SK-N-SH (cell line): ENCODE results near the gene CYTL1. TPM values are rescaled to one million over a fixed set of nuclear protein-coding genes. Genes with fewer than 3 reads are reported as not detected.

ENCODE experiments used
- CTCF ChIA-PET: fragments of 300-600, 350-600 bp; formaldehyde crosslinking; extraction: SDS; loops from one replicate; lab custom pipeline; 2021; lab: Yijun Ruan, JAX
- POLR2A ChIA-PET: fragments of 350-600 bp; sonication (Branson Sonifier 250); formaldehyde crosslinking; extraction: SDS; loops from one replicate; lab custom pipeline; 2020; ENCODE audit warnings: antibody characterized with exemption, inconsistent platforms; lab: Yijun Ruan, JAX
- DNase-seq: peaks from one replicate; pipeline ENCODE4 v3.0.0; 2012
- H2AFZ ChIP-seq: fragments of 200-600 bp; sonication (generic); 2 replicates; pipeline ENCODE4 v1.8.1; 2016; ENCODE audit warnings: antibody characterized with exemption, mild to moderate bottlenecking, low read depth
- H3F3A ChIP-seq: fragments of 200-600 bp; sonication (generic); replicated peaks from 2 replicates; pipeline ENCODE3; 2016; ENCODE audit warnings: antibody characterized with exemption, mild to moderate bottlenecking; ENCODE audit not compliant: insufficient read depth
- H3K27ac ChIP-seq, 2 experiments: fragments of 200-500 bp in 1 of 2; fragments of 200-600 bp in 1 of 2; sonication (Bioruptor generic) in 1 of 2; sonication (generic), shearing (Covaris generic) in 1 of 2; 2 replicates each; pipeline versions ENCODE4 v1.5.1 to v1.6.1; 2014 to 2016; ENCODE audit warnings: low read depth in 2 of 2, inconsistent platforms in 1 of 2, low read length in 1 of 2, mild to moderate bottlenecking in 1 of 2, mixed read lengths in 1 of 2
- H3K27me3 ChIP-seq: fragments of 200-600 bp; sonication (generic), shearing (Covaris generic); 2 replicates; pipeline ENCODE4 v1.6.1; 2016; ENCODE audit warnings: mixed run types; ENCODE audit not compliant: insufficient read depth
- H3K36me3 ChIP-seq, 2 experiments: fragments of 200-500 bp in 1 of 2; fragments of 200-600 bp in 1 of 2; sonication (Bioruptor generic) in 1 of 2; sonication (generic) in 1 of 2; replicated peaks in 1 of 2; 2 replicates each; pipeline versions ENCODE3 to v1.5.1; 2014 to 2016; ENCODE audit warnings: low read length in 1 of 2, mild to moderate bottlenecking in 1 of 2; ENCODE audit not compliant: insufficient read depth in 2 of 2, control insufficient read depth in 1 of 2
- H3K4me1 ChIP-seq, 2 experiments: fragments of 200-500 bp in 1 of 2; fragments of 200-600 bp in 1 of 2; sonication (Bioruptor generic) in 1 of 2; sonication (generic), shearing (Covaris generic) in 1 of 2; 2 replicates each; pipeline versions ENCODE4 v1.5.1 to v1.6.1; 2014 to 2016; ENCODE audit warnings: low read depth in 1 of 2, low read length in 1 of 2, mixed run types in 1 of 2; ENCODE audit not compliant: insufficient read depth in 2 of 2, control insufficient read depth in 1 of 2
- H3K4me2 ChIP-seq: fragments of 200-600 bp; sonication (generic), shearing (Covaris generic); 2 replicates; pipeline ENCODE4 v1.6.1; 2017; ENCODE audit warnings: mixed run types
- H3K4me3 ChIP-seq, 2 experiments: fragments of 200-500 bp in 1 of 2; fragments of 200-600 bp in 1 of 2; sonication (Bioruptor generic) in 1 of 2; sonication (generic), shearing (Covaris generic) in 1 of 2; 2 replicates each; pipeline versions ENCODE4 v1.5.1 to v1.8.1; 2014 to 2016; ENCODE audit warnings: low read depth in 2 of 2, inconsistent platforms in 1 of 2, low read length in 1 of 2, mild to moderate bottlenecking in 1 of 2, mixed read lengths in 1 of 2, moderate library complexity in 1 of 2
- H3K79me2 ChIP-seq: fragments of 200-600 bp; sonication (generic); 2 replicates; pipeline ENCODE4 v1.8.1; 2017; ENCODE audit warnings: mild to moderate bottlenecking; ENCODE audit not compliant: insufficient read depth
- H3K9ac ChIP-seq: fragments of 200-600 bp; sonication (generic); 2 replicates; pipeline ENCODE4 v1.6.1; 2017; ENCODE audit warnings: mixed run types
- H3K9me2 ChIP-seq: fragments of 200-600 bp; sonication (generic); 2 replicates; pipeline ENCODE4 v1.6.1; 2017; ENCODE audit warnings: mixed run types
- H3K9me3 ChIP-seq: fragments of 200-600 bp; sonication (generic); 2 replicates; pipeline ENCODE4 v1.6.1; 2017; ENCODE audit warnings: mixed run types, mild to moderate bottlenecking, moderate library complexity
- H4K20me1 ChIP-seq: fragments of 200-600 bp; sonication (generic); 2 replicates; pipeline ENCODE4 v1.6.1; 2017; ENCODE audit warnings: mild to moderate bottlenecking, mixed run types; ENCODE audit not compliant: insufficient read depth
- CHD2 ChIP-seq: fragments of 150-350 bp; IDR thresholded peaks from 2 replicates; pipeline ENCODE4 v1.6.1; 2018; ENCODE audit warnings: low read length; ENCODE audit not compliant: partially characterized antibody
- CTCF ChIP-seq: fragments of 200-600 bp; sonication (generic); IDR thresholded peaks from 2 replicates; pipeline ENCODE4 v1.6.1; 2017; ENCODE audit warnings: antibody characterized with exemption, mild to moderate bottlenecking, moderate library complexity
- ELF1 ChIP-seq: IDR thresholded peaks from 2 replicates; pipeline ENCODE4 v1.4.0; 2012
- EZH2phosphoT487 ChIP-seq: fragments of 200-600 bp; sonication (generic); IDR thresholded peaks from 2 replicates; pipeline ENCODE4 v1.6.1; 2017; ENCODE audit warnings: low read depth, mixed run types, mild to moderate bottlenecking, antibody characterized with exemption, moderate library complexity, borderline replicate concordance
- GABPA ChIP-seq: IDR thresholded peaks from 2 replicates; pipeline ENCODE4 v1.4.0; 2012; ENCODE audit warnings: low read depth, mild to moderate bottlenecking
- GATA2 ChIP-seq: sonication (generic); formaldehyde crosslinking; IDR thresholded peaks from 2 replicates; pipeline ENCODE4 v1.5.0; 2020; ENCODE audit warnings: mild to moderate bottlenecking, missing genetic modification reagents
- MAX ChIP-seq: IDR thresholded peaks from 2 replicates; pipeline ENCODE4 v1.4.0; 2012; ENCODE audit warnings: low read depth
- MEF2A ChIP-seq: IDR thresholded peaks from 2 replicates; pipeline ENCODE4 v1.4.0; 2012; ENCODE audit warnings: low read depth, borderline replicate concordance
- MXI1 ChIP-seq: IDR thresholded peaks from 2 replicates; pipeline ENCODE4 v1.6.1; 2012; ENCODE audit warnings: mild to moderate bottlenecking, low read depth, low read length, improper control_type of control experiment
- RAD21 ChIP-seq: IDR thresholded peaks from 2 replicates; pipeline ENCODE4 v1.6.1; 2012; ENCODE audit warnings: mild to moderate bottlenecking, low read length
- RCOR1 ChIP-seq: fragments of 150-350 bp; IDR thresholded peaks from 2 replicates; pipeline ENCODE4 v1.6.1; 2017; ENCODE audit warnings: antibody characterized with exemption, low read length
- RFX5 ChIP-seq: IDR thresholded peaks from 2 replicates; pipeline ENCODE4 v1.6.1; 2012; ENCODE audit warnings: mild to moderate bottlenecking, improper control_type of control experiment, low read length
- RXRA ChIP-seq: IDR thresholded peaks from 2 replicates; pipeline ENCODE4 v1.4.0; 2012; ENCODE audit warnings: low read depth, mild to moderate bottlenecking, borderline replicate concordance
- TAF1 ChIP-seq: IDR thresholded peaks from 2 replicates; pipeline ENCODE4 v1.6.1; 2012; ENCODE audit warnings: low read depth, mild to moderate bottlenecking, low read length, moderate library complexity, borderline replicate concordance
- WGBS: methylation state at CpG from one replicate; pipeline ENCODE4 v1.1.6; 2017; ENCODE audit warnings: low lambda C conversion rate; 5-methylcytosine and 5-hydroxymethylcytosine counted together
- polyA plus RNA-seq, 3 experiments: library from polyadenylated mRNA; depleted of rRNA; stranded (reverse); fragments of >200 nt; gene quantifications; 2 replicates each; pipeline ENCODE4 v1.2.3, GENCODE V29; 2012

Gene CYTL1
- polyA plus RNA-seq, 1 of the 3 experiments (the other 2 are of a cell fraction), result 3.0 TPM

GRCh38 chr4:5052726-5053425, 33.6 kb upstream of the CYTL1 start:
- peaks cover 15% of the 10 kb centered on the region for H3K27me3 ChIP-seq
- H3K4me1 ChIP-seq, result peaks cover 0 to 12% of the 10 kb centered on the region in 2 experiments; a peak in 1 of 4 replicates
- H3F3A ChIP-seq, result no peaks in the 10 kb centered on the region
- H3K36me3 ChIP-seq, result no peaks in the 10 kb centered on the region
- H3K4me2 ChIP-seq, result no peak overlapping the region
- H3K79me2 ChIP-seq, result no peaks in the 10 kb centered on the region
- no peaks in the 10 kb centered on the region for H3K9me2 ChIP-seq
- CTCF ChIA-PET, result interaction anchor here (1.4 to 3.7 kb wide), 4 partner anchors 8 to 737 kb away, joined by 3 to 17 read pairs (median 5); no protein-coding TSS in a partner anchor
- H3K9ac ChIP-seq, result no peak overlapping the region
- POLR2A ChIA-PET, result no interaction called here
- WGBS, result 59% methylated on average over 5 of the region's 6 CpGs
- no peaks in the 10 kb centered on the region for H3K9me3 ChIP-seq
- H2AFZ ChIP-seq, result no peak overlapping the region
- TF ChIP-seq MEF2A (no peak), GATA2 (CRISPR knock-in tag) (no peak), MXI1 (no peak), RFX5 (no peak), ELF1 (no peak), GABPA (no peak), RCOR1 (no peak), CTCF (no peak)
- no peaks in the 10 kb centered on the region for H4K20me1 ChIP-seq
- no peak for DNase-seq
- H3K27ac ChIP-seq, result no peak overlapping the region
- H3K4me3 ChIP-seq, result no peak overlapping the region

GRCh38 chr4:5052204-5052702, 33.0 kb upstream of the CYTL1 start:
- H2AFZ ChIP-seq, result 0 out of 2 replicates have a peak overlapping the region, but pooled peaks have one; percentile 99
- no peak overlapping the region for H3K27ac ChIP-seq
- no peak for DNase-seq
- POLR2A ChIA-PET, result no interaction called here
- TF ChIP-seq CHD2 (no peak), TAF1 (no peak), RAD21 (no peak), MAX (no peak), RCOR1 (no peak), EZH2phosphoT487 (no peak), RXRA (no peak), MXI1 (no peak)
- TF ChIP-seq, all 33 proteins: peak for 0
- Histone ChIP-seq H3K9ac (no peak overlapping the region), H3K36me3 (no peaks in the 10 kb centered on the region), H4K20me1 (no peaks in the 10 kb centered on the region), H3K79me2 (no peaks in the 10 kb centered on the region), H3K4me1 (peaks cover 0 to 12% of the 10 kb centered on the region in 2 experiments; a peak in 1 of 4 replicates), H3K4me3 (peak overlapping the region in 1 of 2 experiments; percentile 68; a peak in 3 of 4 replicates), H3K9me3 (no peaks in the 10 kb centered on the region), H3K27me3 (peaks cover 15% of the 10 kb centered on the region), H3F3A (no peaks in the 10 kb centered on the region), H3K4me2 (peak overlapping the region; percentile 100), H3K9me2 (no peaks in the 10 kb centered on the region)
- WGBS, result 21% methylated on average over 15 of the region's 18 CpGs
- CTCF ChIA-PET, result interaction anchor here (0.6 to 3.7 kb wide), 5 partner anchors 7 to 738 kb away, joined by 3 to 17 read pairs (median 4); no protein-coding TSS in a partner anchor
